GM12872 (cell line): ENCODE data around the gene TRAIP.

Experiments used
- CTCF ChIP-seq: IDR thresholded peaks from 3 replicates; pipeline ENCODE4 v1.5.1; 2011; ENCODE audit warnings: low read depth, mild to moderate bottlenecking, low read length, moderate library complexity; ENCODE audit not compliant: insufficient read depth

The TRAIP gene

GRCh38 chr3:49806850-49807249 lies 49.5 kb downstream of the TRAIP start:
- no peak for TF ChIP-seq CTCF

DNA sequence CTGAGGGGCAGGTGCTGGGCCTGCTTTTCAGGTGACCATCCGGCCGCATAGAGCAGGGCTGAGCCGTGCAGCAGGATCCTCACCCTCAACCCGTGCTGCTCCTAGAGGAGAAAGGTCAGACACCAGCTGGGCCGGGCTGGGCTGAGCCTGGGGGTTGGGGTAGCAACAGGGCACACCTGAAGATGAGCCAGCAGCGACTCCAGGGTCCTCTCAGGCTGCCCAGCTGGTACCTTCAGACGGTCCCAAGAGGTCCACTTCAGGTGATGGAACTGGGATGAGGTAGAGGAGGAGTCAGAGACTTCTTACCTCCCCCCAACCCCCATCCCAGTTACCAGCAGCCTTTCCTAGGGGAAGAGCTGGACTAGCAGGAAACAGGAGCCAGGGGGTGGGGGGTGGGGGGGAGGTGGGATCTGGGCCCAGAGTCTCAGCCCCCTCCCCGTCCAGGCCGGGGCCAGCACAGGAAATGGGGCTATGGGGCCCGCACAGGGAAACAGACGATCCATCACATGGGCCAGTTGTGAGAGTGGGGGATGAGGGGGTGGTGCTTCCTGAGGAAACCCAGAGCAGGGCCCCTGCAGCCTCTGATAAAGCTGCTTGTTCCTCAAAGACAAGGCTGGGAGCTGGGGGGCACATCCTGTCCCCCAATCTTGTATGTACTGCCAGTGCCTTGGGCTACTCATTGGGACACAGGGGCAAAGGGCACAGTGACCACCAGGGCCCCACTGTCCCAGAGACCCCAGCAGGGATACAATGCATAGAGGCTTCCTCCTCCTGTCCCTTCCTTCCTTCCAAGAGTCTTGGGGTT lies 50.3 kb downstream of the TRAIP start:
- TF ChIP-seq CTCF, result no peak

DNA sequence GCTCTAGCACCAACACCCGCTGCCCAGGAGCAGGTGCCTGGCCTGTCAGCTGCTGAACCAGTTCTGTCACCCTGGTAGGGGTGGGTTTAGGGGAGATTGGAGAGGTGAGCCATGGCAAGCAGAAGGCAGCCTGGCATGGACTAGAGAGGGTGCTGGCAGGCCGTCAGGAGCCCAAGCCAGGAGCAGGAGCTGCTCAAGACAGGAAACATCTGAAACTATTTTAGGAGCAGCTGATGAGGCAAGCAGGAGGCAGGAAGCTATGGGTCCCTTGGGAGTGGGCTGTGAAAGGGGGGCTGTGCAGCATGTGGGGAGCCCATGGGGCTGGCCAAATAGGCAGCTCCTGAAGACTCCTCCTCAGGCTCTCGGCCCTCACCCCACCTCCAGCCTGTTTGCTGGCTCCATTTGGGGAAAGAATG lies 51.0 kb downstream of the TRAIP start:
- no peak for TF ChIP-seq CTCF

- 0 out of 3 replicates have a peak, but pooled peaks have one; percentile 0 for TF ChIP-seq CTCF
Observed at GRCh38 chr3:49804141-49805041, 52.0 kb downstream of the TRAIP start.

DNA sequence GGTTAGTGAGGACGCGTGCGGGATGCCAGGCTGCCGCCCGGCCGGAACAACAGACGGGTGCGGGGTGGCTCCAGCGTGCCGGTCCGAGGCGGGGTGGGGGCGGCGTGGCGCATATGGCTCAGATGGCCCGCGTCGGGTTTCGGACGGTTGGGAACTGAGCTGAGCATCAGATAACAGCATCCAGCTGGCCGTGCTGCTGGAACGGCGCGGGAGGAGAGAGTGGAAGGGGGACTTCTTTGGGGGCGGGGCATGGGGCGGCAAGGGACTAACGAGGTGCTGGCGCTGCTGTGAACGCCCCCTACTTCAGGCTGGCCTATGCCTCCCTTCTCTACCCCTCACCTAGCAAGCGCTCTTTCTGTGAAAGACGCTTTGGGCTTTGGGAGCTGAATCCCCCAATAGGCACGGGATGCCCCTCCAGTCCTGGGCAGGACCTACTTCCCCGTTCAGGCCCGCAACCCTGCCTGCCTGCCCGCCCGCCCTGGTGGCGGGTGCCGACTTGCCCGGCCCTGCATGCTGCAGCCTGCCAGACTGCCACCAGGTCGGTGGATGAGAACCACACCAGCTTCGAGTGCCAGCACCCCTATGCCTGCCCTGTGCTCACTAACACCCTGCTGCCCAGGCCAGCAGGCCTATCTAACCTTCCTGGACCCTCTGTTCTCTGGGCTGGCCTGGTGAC lies 52.8 kb downstream of the TRAIP start:
- peak; percentile 28; the same call in 1 of the 3 replicates for TF ChIP-seq CTCF

DNA sequence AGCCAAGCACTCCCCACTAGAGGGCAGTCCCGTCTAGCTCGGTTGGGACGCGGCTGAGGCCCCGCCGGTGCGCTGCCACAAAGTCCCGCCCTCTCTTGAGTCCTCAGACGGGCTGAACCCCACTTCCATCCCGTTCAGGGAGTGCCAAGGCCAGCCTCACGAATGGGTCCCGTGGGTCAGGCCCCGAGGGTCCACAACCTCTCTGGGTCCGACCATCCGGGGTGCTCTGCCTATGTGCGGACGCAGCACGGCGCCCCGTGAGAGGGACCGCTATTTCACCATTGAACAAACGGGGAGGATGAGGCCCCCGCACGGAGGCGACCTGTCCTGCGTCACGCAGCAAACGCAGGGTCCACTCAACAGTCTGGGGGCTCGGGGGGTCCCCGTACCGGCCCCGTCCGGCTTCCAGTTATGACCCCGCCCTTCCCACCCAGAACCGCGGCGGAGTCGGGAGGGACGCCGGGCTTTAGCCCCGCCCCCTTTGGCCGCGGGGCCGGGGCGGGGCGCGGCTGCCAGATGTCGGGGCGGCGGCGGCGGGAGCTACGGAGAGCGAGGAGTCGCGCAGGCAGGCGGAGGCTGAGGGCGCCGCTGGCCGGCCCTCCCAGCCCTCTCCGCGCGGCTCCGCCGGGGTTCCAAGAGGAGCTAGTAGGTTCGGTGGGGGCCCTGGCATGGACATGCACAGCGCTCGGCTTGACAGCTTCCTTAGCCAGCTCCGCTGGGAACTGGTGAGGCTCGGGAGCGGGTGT lies 53.5 kb downstream of the TRAIP start, which contains the start of gene INKA1:
Gene INKA1 (plus strand): TSS at position 543 of the 746 bp plus-strand sequence. CDS start 132 bp downstream, at position 675.
- TF ChIP-seq CTCF, result peak; percentile 93
